Small intestine (tissue), 7 donors: ENCODE data around the gene THAP11. TPM values are rescaled to one million over a fixed set of nuclear protein-coding genes. Genes with fewer than 3 reads are reported as not detected.

Experiments
- DNase-seq, 2 donors: peaks; one replicate each; pipeline versions ENCODE4 v3.0.0 to v3.0.0-alpha.2; 2013
- FAIRE-seq: peaks from 2 replicates; lab custom pipeline; 2012; peaks lifted over from hg19 to GRCh38; lab: Jason Lieb, UNC
- H3K27ac ChIP-seq, 3 donors: one replicate each; pipeline ENCODE4 v1.5.1; 2013; ENCODE audit warnings: low read length in 2 of 3, mild to moderate bottlenecking in 2 of 3, control low read depth in 1 of 3, inconsistent platforms in 1 of 3, low read depth in 1 of 3, moderate library complexity in 1 of 3
- H3K27me3 ChIP-seq, 3 donors: one replicate each; pipeline ENCODE4 v1.6.1; 2013; ENCODE audit warnings: low read length in 3 of 3, inconsistent platforms in 1 of 3; ENCODE audit not compliant: control insufficient read depth in 3 of 3, insufficient read depth in 3 of 3
- H3K36me3 ChIP-seq, 3 donors: one replicate each; pipeline ENCODE4 v1.6.1; 2013; ENCODE audit warnings: low read length in 3 of 3, inconsistent platforms in 1 of 3, low read depth in 1 of 3, mild to moderate bottlenecking in 1 of 3, moderate library complexity in 1 of 3; ENCODE audit not compliant: control insufficient read depth in 3 of 3, insufficient read depth in 2 of 3
- H3K4me1 ChIP-seq, 3 donors: one replicate each; pipeline ENCODE4 v1.6.1; 2013; ENCODE audit warnings: low read length in 2 of 3, inconsistent platforms in 1 of 3, low read depth in 1 of 3, mild to moderate bottlenecking in 1 of 3, moderate library complexity in 1 of 3; ENCODE audit not compliant: control insufficient read depth in 3 of 3, insufficient read depth in 2 of 3
- H3K4me3 ChIP-seq, 3 donors: one replicate each; pipeline ENCODE4 v1.5.1; 2013; ENCODE audit warnings: low read length in 3 of 3, control low read depth in 1 of 3, inconsistent platforms in 1 of 3, low read depth in 1 of 3, mild to moderate bottlenecking in 1 of 3, moderate library complexity in 1 of 3
- H3K9me3 ChIP-seq, 2 donors: one replicate each; pipeline ENCODE4 v1.6.1; 2013; ENCODE audit warnings: low read depth in 1 of 2, low read length in 1 of 2; ENCODE audit not compliant: control insufficient read depth in 2 of 2, insufficient read depth in 1 of 2
- WGBS, 3 donors: extraction: QIAGEN DNeasy Blood & Tissue Kit; methylation state at CpG; one replicate each; pipeline ENCODE4 v1.1.7; 2013; 5-methylcytosine and 5-hydroxymethylcytosine counted together
- polyA plus RNA-seq, 4 donors: library from polyadenylated mRNA; stranded (reverse) in 3 of 4; unstranded in 1 of 4; fragments of 200-250 nt in 3 of 4; fragments of 120-200 nt in 1 of 4; gene quantifications; one replicate each; pipeline versions ENCODE4 v1.2.1 to v1.2.3, GENCODE V29; 2013
- donor health status: healthy with polysubstance abuse.
- donor health status: control.
- donor health status: control.
- donor health status: Bipolar disorder and iron deficiency.
- donor health status: healthy.

Gene THAP11
- polyA plus RNA-seq, 4 donors = 15.0 to 25.0 (median 19.2) TPM

GRCh38 chr16:67886387-67886786 lies 44.3 kb downstream of the THAP11 start:
- Histone ChIP-seq H3K27me3 (no peaks in the 10 kb centered on the region), H3K4me1 (peaks cover 0 to 24% (median 0%) of the 10 kb centered on the region in 3 donors), H3K36me3 (peaks cover 8 to 62% (median 15%) of the 10 kb centered on the region in 3 donors), H3K27ac (no peak overlapping the region), H3K4me3 (no peak overlapping the region), H3K9me3 (no peaks in the 10 kb centered on the region)
- WGBS, 3 donors = 90 to 96% (median 94%) methylated on average over 5 of the region's 5 CpGs
- FAIRE-seq (no peak), DNase-seq (no peak)

GRCh38 chr16:67888331-67888730 lies 46.2 kb downstream of the THAP11 start:
- Histone ChIP-seq H3K4me3 (no peak overlapping the region), H3K9me3 (no peaks in the 10 kb centered on the region), H3K27me3 (no peaks in the 10 kb centered on the region), H3K27ac (no peak overlapping the region), H3K36me3 (peaks cover 0 to 42% (median 2%) of the 10 kb centered on the region in 3 donors), H3K4me1 (peaks cover 0 to 8% (median 0%) of the 10 kb centered on the region in 3 donors)
- FAIRE-seq (no peak), DNase-seq (no peak)
- WGBS, 3 donors = 87 to 91% (median 88%) methylated on average over 3 of the region's 3 CpGs

DNA sequence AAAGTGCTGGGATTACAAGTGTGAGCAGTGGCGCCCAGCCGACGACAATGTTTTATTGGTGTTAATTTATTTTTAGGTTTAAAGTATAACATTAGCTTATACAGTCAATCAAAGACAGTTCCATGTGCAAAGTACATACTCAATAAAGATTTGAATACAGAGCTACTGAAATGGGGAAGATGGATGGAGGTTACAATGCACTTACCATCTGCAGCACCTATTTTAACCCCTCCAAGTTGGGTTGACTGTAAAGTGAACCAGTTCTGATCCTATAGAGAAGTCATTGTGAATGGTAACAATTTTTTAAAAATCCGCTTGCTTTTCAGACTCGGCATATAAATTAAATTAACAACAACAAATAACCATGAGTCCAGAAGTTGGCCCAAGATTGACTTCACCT lies 50.3 kb downstream of the THAP11 start:
- Histone ChIP-seq H3K36me3 (peaks cover 0 to 6% (median 0%) of the 10 kb centered on the region in 3 donors), H3K27me3 (no peaks in the 10 kb centered on the region), H3K4me1 (peaks cover 2 to 9% (median 8%) of the 10 kb centered on the region in 3 donors), H3K27ac (peak overlapping the region in 1 of 3 donors; percentile 55), H3K9me3 (no peaks in the 10 kb centered on the region), H3K4me3 (peak overlapping the region in 1 of 3 donors; percentile 36)
- WGBS, 3 donors = 44 to 59% (median 57%) methylated on average over 5 of the region's 5 CpGs
- no peak for DNase-seq
- FAIRE-seq = no peak

- peak within 1 kb of the TSS; percentile 95 to 99 (median 96) for H3K27ac ChIP-seq
- no peak for FAIRE-seq
- WGBS, 3 donors = 0 to 1% (median 0%) methylated on average over 59 to 90 of the region's 90 CpGs
Observed at GRCh38 chr16:67892899-67893742, 51.0 kb downstream of the THAP11 start, which contains the start of gene PSKH1. Gene PSKH1, plus strand, starts transcription at chr16:67893254. Its CDS starts 15,496 bp downstream, at chr16:67908750.

More at GRCh38 chr16:67892899-67893742, 51.0 kb downstream of the THAP11 start, which contains the start of gene PSKH1:
- Histone ChIP-seq H3K27me3 (no peaks in the 10 kb centered on the region), H3K9me3 (no peaks in the 10 kb centered on the region), H3K36me3 (peaks cover 0 to 12% (median 0%) of the 10 kb centered on the region in 3 donors), H3K4me1 (peaks cover 4 to 9% (median 9%) of the 10 kb centered on the region in 3 donors), H3K4me3 (peak within 1 kb of the TSS; percentile 81 to 94 (median 86))
- peak; percentile 96 to 98 for DNase-seq

Other genes with a start within 250 kb of the THAP11 start
- gene CARMIL2, start 197.2 kb upstream of the THAP11 start, polyA plus RNA-seq = 1 to 10 TPM; 1.5 to 7.6 (median 3.0) TPM
- 10 to 100 TPM in 3 of 4 donors, 1 to 10 TPM in 1; 7.2 to 31.4 (median 13.7) TPM for gene ACD, start 182.1 kb upstream of the THAP11 start, polyA plus RNA-seq
- 1 to 10 TPM; 1.0 to 6.8 (median 2.7) TPM for gene PARD6A, start 181.4 kb upstream of the THAP11 start, polyA plus RNA-seq
- gene ENKD1, start 175.6 kb upstream of the THAP11 start, polyA plus RNA-seq = 10 to 100 TPM in 3 of 4 donors, 1 to 10 TPM in 1; 4.1 to 13.2 (median 12.2) TPM
- gene C16orf86, start 175.5 kb upstream of the THAP11 start, polyA plus RNA-seq = 1 to 10 TPM in 3 of 4 donors, not detected in 1; 1.2 to 3.2 (median 1.9) TPM
- 10 to 100 TPM in 2 of 4 donors, 1 to 10 TPM in 2; 4.8 to 28.6 (median 12.0) TPM for gene GFOD2, start 123.0 kb upstream of the THAP11 start, polyA plus RNA-seq
- 10 to 100 TPM in 2 of 4 donors, 1 to 10 TPM in 2; 5.9 to 21.8 (median 10.1) TPM for gene RANBP10, start 35.8 kb upstream of the THAP11 start, polyA plus RNA-seq
- under 1 TPM in 2 of 4 donors, not detected in 2; 0.72 to 0.80 TPM for gene TSNAXIP1, start 35.4 kb upstream of the THAP11 start, polyA plus RNA-seq
- 100 to 1,000 TPM in 2 of 4 donors, 10 to 100 TPM in 2; 77.3 to 115 (median 102) TPM for gene NUTF2, start 4.6 kb downstream of the THAP11 start, polyA plus RNA-seq
- gene CENPT, start 5.4 kb downstream of the THAP11 start, polyA plus RNA-seq = 100 to 1,000 TPM in 1 of 4 donors, 10 to 100 TPM in 3; 25.3 to 111 (median 43.9) TPM
- gene EDC4, start 30.7 kb downstream of the THAP11 start, polyA plus RNA-seq = 10 to 100 TPM; 30.6 to 76.5 (median 55.2) TPM
- 1 to 10 TPM in 3 of 4 donors, under 1 TPM in 1; 0.69 to 6.0 (median 2.0) TPM for gene NRN1L, start 42.6 kb downstream of the THAP11 start, polyA plus RNA-seq
- gene PSKH1, start 50.9 kb downstream of the THAP11 start, polyA plus RNA-seq = 10 to 100 TPM; 13.8 to 29.2 (median 23.6) TPM
- 1 to 10 TPM in 3 of 4 donors, under 1 TPM in 1; 0.81 to 6.7 (median 3.4) TPM for gene CTRL, start 89.5 kb downstream of the THAP11 start, polyA plus RNA-seq
- gene PSMB10, start 94.5 kb downstream of the THAP11 start, polyA plus RNA-seq = 100 to 1,000 TPM in 3 of 4 donors, 10 to 100 TPM in 1; 90.6 to 354 (median 221) TPM
- gene LCAT, start 101.8 kb downstream of the THAP11 start, polyA plus RNA-seq = 10 to 100 TPM in 1 of 4 donors, 1 to 10 TPM in 2, under 1 TPM in 1; 0.54 to 10.1 (median 2.9) TPM
- gene SLC12A4, start 126.3 kb downstream of the THAP11 start, polyA plus RNA-seq = 10 to 100 TPM in 2 of 4 donors, 1 to 10 TPM in 2; 1.1 to 17.3 (median 7.0) TPM
- gene DPEP3, start 138.2 kb downstream of the THAP11 start, polyA plus RNA-seq = under 1 TPM in 3 of 4 donors, not detected in 1; 0.06 to 0.27 (median 0.10) TPM
- gene DPEP2, start 157.2 kb downstream of the THAP11 start, polyA plus RNA-seq = 1 to 10 TPM in 3 of 4 donors, not detected in 1; 1.4 to 4.1 (median 3.2) TPM
- gene DPEP2NB, start 173.6 kb downstream of the THAP11 start, polyA plus RNA-seq = not detected
- gene DDX28, start 180.9 kb downstream of the THAP11 start, polyA plus RNA-seq = 10 to 100 TPM in 2 of 4 donors, 1 to 10 TPM in 2; 3.8 to 14.6 (median 9.6) TPM
- 10 to 100 TPM in 2 of 4 donors, 1 to 10 TPM in 2; 7.6 to 12.6 (median 10.0) TPM for gene DUS2, start 181.0 kb downstream of the THAP11 start, polyA plus RNA-seq
- gene NFATC3, start 243.1 kb downstream of the THAP11 start, polyA plus RNA-seq = 10 to 100 TPM; 10.8 to 26.8 (median 13.7) TPM